Testis (tissue), 2 donors: Measurements from ENCODE around the gene ADIRF.

Experiments used
- POLR2A ChIP-seq: fragments of 450-650 bp; IDR thresholded peaks from one replicate; pipeline ENCODE4 v1.6.1; 2017; ENCODE audit warnings: antibody characterized with exemption, mild to moderate bottlenecking, moderate library complexity
- TF ChIP-seq, protein P1 (sequence below), 3 experiments: fragments of 450-650 bp in 2 of 3; fragments of 200-600 bp in 1 of 3; sonication (generic) in 1 of 3; IDR thresholded peaks; one replicate each; pipeline ENCODE4 v1.5.1; 2016 to 2019; ENCODE audit warnings: antibody characterized with exemption in 3 of 3, mild to moderate bottlenecking in 2 of 3, moderate library complexity in 1 of 3

DNA sequence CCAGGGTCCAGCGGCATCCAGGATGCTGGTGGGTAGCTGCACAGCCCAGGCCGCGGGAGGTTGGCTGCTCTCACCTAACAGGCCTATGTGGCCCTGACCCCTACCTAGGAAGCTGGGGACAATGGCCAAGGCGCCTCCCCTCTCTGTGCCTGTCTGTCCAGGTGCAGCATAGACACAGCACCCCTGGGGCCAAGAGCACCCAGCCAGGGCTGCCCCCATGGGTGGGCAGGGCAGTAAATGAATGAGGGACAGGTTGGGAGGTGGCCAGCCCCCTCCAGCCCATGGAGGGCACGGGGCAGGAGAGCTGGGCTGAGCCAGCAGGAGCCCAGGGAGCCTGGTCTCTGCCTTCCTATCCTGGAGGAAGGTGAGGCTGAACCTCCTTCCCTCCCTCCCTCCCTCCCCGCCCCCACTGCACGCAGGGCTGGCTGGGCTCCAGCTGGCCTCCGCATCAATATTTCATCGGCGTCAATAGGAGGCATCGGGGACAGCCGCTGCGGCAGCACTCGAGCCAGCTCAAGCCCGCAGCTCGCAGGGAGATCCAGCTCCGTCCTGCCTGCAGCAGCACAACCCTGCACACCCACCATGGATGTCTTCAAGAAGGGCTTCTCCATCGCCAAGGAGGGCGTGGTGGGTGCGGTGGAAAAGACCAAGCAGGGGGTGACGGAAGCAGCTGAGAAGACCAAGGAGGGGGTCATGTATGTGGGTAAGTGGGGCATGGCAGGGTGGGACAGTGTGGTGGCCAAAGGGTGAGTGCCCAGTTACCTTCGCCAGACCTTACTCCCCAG is 10.0 kb upstream of the ADIRF start, which contains the start of gene SNCG:
- TF ChIP-seq, protein P1, sequence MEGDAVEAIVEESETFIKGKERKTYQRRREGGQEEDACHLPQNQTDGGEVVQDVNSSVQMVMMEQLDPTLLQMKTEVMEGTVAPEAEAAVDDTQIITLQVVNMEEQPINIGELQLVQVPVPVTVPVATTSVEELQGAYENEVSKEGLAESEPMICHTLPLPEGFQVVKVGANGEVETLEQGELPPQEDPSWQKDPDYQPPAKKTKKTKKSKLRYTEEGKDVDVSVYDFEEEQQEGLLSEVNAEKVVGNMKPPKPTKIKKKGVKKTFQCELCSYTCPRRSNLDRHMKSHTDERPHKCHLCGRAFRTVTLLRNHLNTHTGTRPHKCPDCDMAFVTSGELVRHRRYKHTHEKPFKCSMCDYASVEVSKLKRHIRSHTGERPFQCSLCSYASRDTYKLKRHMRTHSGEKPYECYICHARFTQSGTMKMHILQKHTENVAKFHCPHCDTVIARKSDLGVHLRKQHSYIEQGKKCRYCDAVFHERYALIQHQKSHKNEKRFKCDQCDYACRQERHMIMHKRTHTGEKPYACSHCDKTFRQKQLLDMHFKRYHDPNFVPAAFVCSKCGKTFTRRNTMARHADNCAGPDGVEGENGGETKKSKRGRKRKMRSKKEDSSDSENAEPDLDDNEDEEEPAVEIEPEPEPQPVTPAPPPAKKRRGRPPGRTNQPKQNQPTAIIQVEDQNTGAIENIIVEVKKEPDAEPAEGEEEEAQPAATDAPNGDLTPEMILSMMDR (IDR thresholded peaks at IDR 0.05), result no peak
- no peak for TF ChIP-seq POLR2A
